Measurements from ENCODE around the gene CYP4V2.

- TF ChIP-seq EZH2phosphoT487 (IDR thresholded peaks at IDR 0.05; ENCODE audit: low read depth, severe bottlenecking, unreplicated experiment): no peak
- TF ChIP-seq, protein P1, sequence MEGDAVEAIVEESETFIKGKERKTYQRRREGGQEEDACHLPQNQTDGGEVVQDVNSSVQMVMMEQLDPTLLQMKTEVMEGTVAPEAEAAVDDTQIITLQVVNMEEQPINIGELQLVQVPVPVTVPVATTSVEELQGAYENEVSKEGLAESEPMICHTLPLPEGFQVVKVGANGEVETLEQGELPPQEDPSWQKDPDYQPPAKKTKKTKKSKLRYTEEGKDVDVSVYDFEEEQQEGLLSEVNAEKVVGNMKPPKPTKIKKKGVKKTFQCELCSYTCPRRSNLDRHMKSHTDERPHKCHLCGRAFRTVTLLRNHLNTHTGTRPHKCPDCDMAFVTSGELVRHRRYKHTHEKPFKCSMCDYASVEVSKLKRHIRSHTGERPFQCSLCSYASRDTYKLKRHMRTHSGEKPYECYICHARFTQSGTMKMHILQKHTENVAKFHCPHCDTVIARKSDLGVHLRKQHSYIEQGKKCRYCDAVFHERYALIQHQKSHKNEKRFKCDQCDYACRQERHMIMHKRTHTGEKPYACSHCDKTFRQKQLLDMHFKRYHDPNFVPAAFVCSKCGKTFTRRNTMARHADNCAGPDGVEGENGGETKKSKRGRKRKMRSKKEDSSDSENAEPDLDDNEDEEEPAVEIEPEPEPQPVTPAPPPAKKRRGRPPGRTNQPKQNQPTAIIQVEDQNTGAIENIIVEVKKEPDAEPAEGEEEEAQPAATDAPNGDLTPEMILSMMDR (IDR thresholded peaks at IDR 0.05; ENCODE audit: poor library complexity): no peak
These were observed 40.4 kb upstream of the CYP4V2 start for GRCh38 chr4:186150926-186151325.

All from hepatocyte (in vitro differentiated cells).